GM06990 (cell line): Measurements from ENCODE around the gene COMMD1.

Experiments
- DNase-seq: peaks from one replicate; pipeline ENCODE4 v3.0.0-alpha.2; 2011; ENCODE audit not compliant: insufficient read length; ENCODE audit errors: extremely low read depth
- H3K27me3 ChIP-seq: replicated peaks from 2 replicates; pipeline ENCODE4 v1.6.0; 2011; ENCODE audit warnings: low read length; ENCODE audit not compliant: control insufficient read depth, insufficient read depth
- H3K36me3 ChIP-seq: 2 replicates; pipeline ENCODE4 v1.5.1; 2011; ENCODE audit warnings: low read length; ENCODE audit not compliant: control insufficient read depth, insufficient read depth
- H3K4me3 ChIP-seq: replicated peaks from 2 replicates; pipeline ENCODE4 v1.5.1; 2011; ENCODE audit warnings: low read depth, mild to moderate bottlenecking, control low read depth, low read length
- CTCF ChIP-seq: IDR thresholded peaks from 2 replicates; pipeline ENCODE4 v1.5.1; 2011; ENCODE audit warnings: low read length, control low read depth, mild to moderate bottlenecking, inconsistent platforms; ENCODE audit not compliant: insufficient read depth, poor library complexity, severe bottlenecking

COMMD1 gene

GRCh38 chr2:61966087-61966727, 60.7 kb downstream of the COMMD1 start:
- H3K27me3 ChIP-seq, result no peaks in the 10 kb centered on the region
- DNase-seq, result no peak
- TF ChIP-seq CTCF, result no peak
- H3K36me3 ChIP-seq, result no peaks in the 10 kb centered on the region
- no peak overlapping the region for H3K4me3 ChIP-seq

DNA sequence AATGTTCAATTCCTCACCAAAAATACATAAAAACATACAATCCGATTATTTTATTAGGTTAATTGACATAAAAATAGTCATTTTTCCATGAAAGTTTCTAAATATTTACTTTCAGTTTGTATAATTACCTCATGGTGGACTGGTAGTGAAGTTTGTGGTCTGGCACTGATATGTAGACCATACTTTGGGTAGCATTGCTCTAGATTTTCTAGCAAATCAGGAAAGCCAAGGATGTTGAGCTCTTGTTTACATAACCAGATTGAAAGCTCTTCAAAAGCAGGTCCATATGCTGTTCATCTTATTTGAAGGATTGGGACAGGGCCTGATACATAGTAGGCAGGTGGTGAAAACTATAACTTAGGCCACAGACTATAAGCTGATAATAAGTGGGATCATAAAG, 61.8 kb downstream of the COMMD1 start:
- Histone ChIP-seq H3K4me3 (no peak overlapping the region), H3K27me3 (no peaks in the 10 kb centered on the region), H3K36me3 (no peaks in the 10 kb centered on the region)
- no peak for DNase-seq
- TF ChIP-seq CTCF, result no peak

DNA sequence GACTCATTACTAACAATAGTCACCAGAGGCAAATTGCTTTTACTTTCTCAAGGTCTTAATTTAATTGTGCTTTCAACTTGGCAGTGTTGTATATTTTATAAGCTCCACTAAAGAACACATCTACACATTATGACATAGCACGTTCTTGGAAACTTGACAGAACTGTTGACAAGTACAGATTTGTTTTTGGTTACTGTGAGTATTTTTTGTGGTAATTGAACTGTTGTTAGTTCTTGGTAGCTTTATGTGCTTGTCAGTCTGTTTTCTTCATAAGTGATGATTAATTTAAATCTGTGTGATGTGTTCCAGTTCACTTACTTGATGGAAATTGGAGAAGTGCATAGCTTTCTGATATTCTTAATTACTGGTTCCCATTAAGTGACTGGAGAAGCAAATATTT, 63.9 kb downstream of the COMMD1 start:
- H3K4me3 ChIP-seq, result no peak overlapping the region
- H3K27me3 ChIP-seq, result no peaks in the 10 kb centered on the region
- DNase-seq, result no peak
- TF ChIP-seq CTCF, result no peak
- H3K36me3 ChIP-seq, result no peaks in the 10 kb centered on the region

GRCh38 chr2:61970807-61971556, 65.5 kb downstream of the COMMD1 start:
- no peak for TF ChIP-seq CTCF
- DNase-seq, result no peak
- no peaks in the 10 kb centered on the region for H3K36me3 ChIP-seq
- H3K27me3 ChIP-seq, result no peaks in the 10 kb centered on the region
- H3K4me3 ChIP-seq, result no peak overlapping the region

GRCh38 chr2:61978522-61978921, 73.0 kb downstream of the COMMD1 start:
- Histone ChIP-seq H3K4me3 (no peak overlapping the region), H3K36me3 (no peaks in the 10 kb centered on the region), H3K27me3 (no peaks in the 10 kb centered on the region)
- no peak for TF ChIP-seq CTCF
- DNase-seq, result peak; percentile 21

DNA sequence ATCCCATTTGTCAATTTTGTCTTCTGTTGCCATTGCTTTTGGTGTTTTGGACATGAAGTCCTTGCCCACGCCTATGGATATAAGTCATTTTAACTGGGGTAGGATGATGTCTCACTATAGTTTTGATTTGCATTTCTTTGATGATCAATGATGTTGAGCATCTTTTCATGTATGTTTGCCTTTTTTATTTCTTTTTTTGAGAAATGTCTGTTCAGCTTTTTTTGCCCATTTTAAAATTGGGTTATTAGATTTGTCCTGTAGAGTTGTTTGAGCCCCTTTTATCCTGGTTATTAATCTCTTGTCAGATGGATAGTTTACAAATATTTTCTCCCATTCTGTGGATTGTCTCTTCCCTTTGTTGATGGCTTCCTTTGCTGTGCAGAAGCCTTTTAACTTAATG, 75.3 kb downstream of the COMMD1 start:
- no peaks in the 10 kb centered on the region for H3K36me3 ChIP-seq
- no peak for TF ChIP-seq CTCF
- H3K27me3 ChIP-seq, result no peaks in the 10 kb centered on the region
- H3K4me3 ChIP-seq, result no peak overlapping the region
- no peak for DNase-seq
